K562 (cell line): ENCODE data around the gene HFE. TPM values are rescaled to one million over a fixed set of nuclear protein-coding genes. Genes with fewer than 3 reads are reported as not detected.

Experiments used
- CREB3 ChIP-seq: fragments of 450-650 bp; conservative IDR thresholded peaks from 2 replicates; pipeline ENCODE4 v1.6.1; 2016; ENCODE audit warnings: missing genetic modification characterization, low read depth, mild to moderate bottlenecking, missing compliant biosample characterization, moderate library complexity
- GTF2F1 ChIP-seq: IDR thresholded peaks from 2 replicates; pipeline ENCODE4 v1.6.1; 2011; ENCODE audit warnings: low read depth, low read length, improper control_type of control experiment
- HOXB6 ChIP-seq: fragments of 250-450 bp; sonication (Bioruptor Pico); IDR thresholded peaks from 2 replicates; pipeline ENCODE4 v1.5.1; 2022; ENCODE audit warnings: mild to moderate bottlenecking, borderline replicate concordance
- KHSRP ChIP-seq: fragments of 450-650 bp; IDR thresholded peaks from 2 replicates; pipeline ENCODE4 v1.6.1; 2017
- MBD2 ChIP-seq: sonication (generic); IDR thresholded peaks from 2 replicates; pipeline ENCODE4 v1.6.1; 2016; ENCODE audit warnings: low read depth, borderline replicate concordance
- MXI1 ChIP-seq: IDR thresholded peaks from 2 replicates; pipeline ENCODE4 v1.6.1; 2011; ENCODE audit warnings: low read depth, mild to moderate bottlenecking, improper control_type of control experiment, low read length
- OTX1 ChIP-seq: fragments of 450-650 bp; formaldehyde crosslinking; IDR thresholded peaks from 2 replicates; pipeline ENCODE4 v1.4.0; 2022; ENCODE audit warnings: mild to moderate bottlenecking
- TOE1 ChIP-seq, 2 experiments: fragments of 450-650 bp in 1 of 2; sonication (generic) in 1 of 2; formaldehyde crosslinking in 1 of 2; IDR thresholded peaks; 2 replicates each; pipeline versions ENCODE4 v1.7.1 to v1.8.0; 2016 to 2022; ENCODE audit warnings: borderline replicate concordance in 2 of 2, mild to moderate bottlenecking in 2 of 2, antibody characterized with exemption in 1 of 2, inconsistent platforms in 1 of 2, low read depth in 1 of 2, missing genetic modification reagents in 1 of 2, moderate library complexity in 1 of 2
- ZFP36 ChIP-seq: fragments of 150-350 bp; IDR thresholded peaks from 2 replicates; pipeline ENCODE4 v1.6.1; 2018; ENCODE audit warnings: low read length, low read depth; ENCODE audit not compliant: partially characterized antibody
- ZNF134 ChIP-seq: fragments of 250-450 bp; sonication (Bioruptor Pico); conservative IDR thresholded peaks from 2 replicates; pipeline ENCODE4 v1.4.0; 2020
- ZNF175 ChIP-seq: fragments of 200-800 bp; sonication (Bioruptor generic); IDR thresholded peaks from 2 replicates; pipeline ENCODE4 v1.6.1; 2016; ENCODE audit warnings: low read depth, mild to moderate bottlenecking, missing genetic modification characterization, missing compliant biosample characterization
- ZNF57 ChIP-seq: fragments of 450-650 bp; formaldehyde crosslinking; IDR thresholded peaks from 2 replicates; pipeline ENCODE4 v1.4.0; 2020; ENCODE audit warnings: mild to moderate bottlenecking, moderate library complexity
- ZNF609 ChIP-seq: sonication (generic); formaldehyde crosslinking; IDR thresholded peaks from 2 replicates; pipeline ENCODE4 v1.8.1; 2023; ENCODE audit warnings: missing genetic modification reagents, mild to moderate bottlenecking, borderline replicate concordance
- ZNF785 ChIP-seq: fragments of 250-450 bp; sonication (Bioruptor Pico); IDR thresholded peaks from 2 replicates; pipeline ENCODE4 v1.4.0; 2020; ENCODE audit warnings: mild to moderate bottlenecking
- polyA plus RNA-seq, 8 experiments: library from polyadenylated mRNA; depleted of rRNA in 4 of 8; stranded (reverse) in 5 of 8; unstranded in 3 of 8; fragments of >200 nt; fragmentation: Nextera tagmentation in 2 of 8; fragmentation: Illumina TruSeq in 1 of 8; extraction: Ambion mirVana in 2 of 8; extraction: Trizol in 1 of 8; gene quantifications; 2 replicates each; pipeline versions ENCODE4 v1.2.1 to v1.2.3, GENCODE V29; 2011 to 2014; ENCODE audit warnings: inconsistent platforms in 1 of 8, missing spikeins in 1 of 8
- total RNA-seq, 7 experiments: library from RNA; depleted of rRNA in 6 of 7; stranded (reverse); fragments of >200 nt in 6 of 7; fragmentation: Illumina TruSeq in 2 of 7; extraction: Trizol in 2 of 7; gene quantifications; 2 replicates each; pipeline versions ENCODE4 v1.2.1 to v1.2.3, GENCODE V29; 2011 to 2021; ENCODE audit warnings: low replicate concordance in 1 of 7
- TF ChIP-seq, protein P1 (sequence below): sonication (generic); formaldehyde crosslinking; IDR thresholded peaks from 2 replicates; pipeline ENCODE4 v1.8.0; 2022; ENCODE audit warnings: mild to moderate bottlenecking, missing genetic modification reagents, borderline replicate concordance
- TF ChIP-seq, protein P2 (sequence below): fragments of 450-650 bp; formaldehyde crosslinking; IDR thresholded peaks from 2 replicates; pipeline ENCODE4 v1.4.0; 2020; ENCODE audit warnings: mild to moderate bottlenecking, mixed read lengths

Gene HFE
- total and polyA plus RNA-seq, 9 of the 15 experiments (the other 6 are each of a cell fraction or from before 2014, with no cell fraction given): 0.14 to 1.2 (median 0.76) TPM

DNA sequence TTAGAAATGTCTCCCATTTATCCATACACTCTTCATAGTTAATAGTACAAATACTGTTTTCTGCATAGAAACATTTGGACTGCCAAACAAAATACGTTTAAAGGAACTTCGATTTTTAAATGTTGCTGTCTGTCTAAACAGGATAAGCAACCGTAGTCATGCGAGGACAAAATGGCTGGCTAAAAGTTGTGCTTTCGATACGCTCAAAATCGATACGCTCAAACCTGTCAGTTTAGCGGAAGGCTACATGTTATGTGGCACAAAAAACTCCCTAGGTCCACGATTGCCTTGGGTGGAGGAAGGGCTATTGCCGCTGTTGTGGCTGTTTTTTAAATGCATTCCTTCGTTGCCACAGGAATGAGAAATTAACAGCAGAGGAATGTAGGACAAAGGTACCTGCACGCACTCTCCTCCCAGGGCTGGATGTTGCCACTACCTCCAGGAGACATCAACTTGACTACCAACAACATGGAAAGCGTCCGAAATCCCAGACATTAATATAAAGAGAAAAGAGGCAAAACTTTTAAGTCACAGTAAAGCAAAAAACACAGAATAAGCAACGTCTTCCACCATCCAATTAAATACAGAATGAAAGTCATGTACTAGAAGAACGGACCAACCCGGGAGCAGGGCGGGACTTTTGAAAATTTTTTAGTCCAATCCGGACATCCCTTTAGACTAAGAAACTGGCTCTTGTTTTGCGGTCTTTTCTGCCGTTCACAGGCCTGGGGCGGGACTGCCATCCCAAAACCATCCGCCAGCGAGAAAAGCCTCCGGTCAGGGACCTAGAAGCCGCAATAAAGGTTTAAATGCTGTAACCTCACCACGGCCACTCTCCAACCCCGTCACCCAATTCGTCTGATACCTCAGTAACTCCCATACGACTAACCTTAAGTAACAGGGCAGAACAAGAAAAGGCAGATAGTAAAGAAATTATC, 32.2 kb upstream of the HFE start (continued):
- TF ChIP-seq, protein P1, sequence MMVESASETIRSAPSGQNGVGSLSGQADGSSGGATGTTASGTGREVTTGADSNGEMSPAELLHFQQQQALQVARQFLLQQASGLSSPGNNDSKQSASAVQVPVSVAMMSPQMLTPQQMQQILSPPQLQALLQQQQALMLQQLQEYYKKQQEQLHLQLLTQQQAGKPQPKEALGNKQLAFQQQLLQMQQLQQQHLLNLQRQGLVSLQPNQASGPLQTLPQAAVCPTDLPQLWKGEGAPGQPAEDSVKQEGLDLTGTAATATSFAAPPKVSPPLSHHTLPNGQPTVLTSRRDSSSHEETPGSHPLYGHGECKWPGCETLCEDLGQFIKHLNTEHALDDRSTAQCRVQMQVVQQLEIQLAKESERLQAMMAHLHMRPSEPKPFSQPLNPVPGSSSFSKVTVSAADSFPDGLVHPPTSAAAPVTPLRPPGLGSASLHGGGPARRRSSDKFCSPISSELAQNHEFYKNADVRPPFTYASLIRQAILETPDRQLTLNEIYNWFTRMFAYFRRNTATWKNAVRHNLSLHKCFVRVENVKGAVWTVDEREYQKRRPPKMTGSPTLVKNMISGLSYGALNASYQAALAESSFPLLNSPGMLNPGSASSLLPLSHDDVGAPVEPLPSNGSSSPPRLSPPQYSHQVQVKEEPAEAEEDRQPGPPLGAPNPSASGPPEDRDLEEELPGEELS (CRISPR knock-in tag): 0 out of 2 replicates have a peak, but pooled peaks have one; percentile 72
- TF ChIP-seq MBD2 (peak; percentile 83), ZNF785 (CRISPR knock-in tag) (no peak), TOE1 (IDR thresholded peaks at IDR 0.05; ENCODE audit: borderline replicate concordance) (peak; percentile 16; the same call in 1 of the 2 replicates), TOE1 (CRISPR knock-in tag; IDR thresholded peaks at IDR 0.05; ENCODE audit: borderline replicate concordance, low read depth) (peak; percentile 94), KHSRP (peak; percentile 78; the same call in 1 of the 2 replicates), ZNF609 (CRISPR knock-in tag) (peak; percentile 75; the same call in 1 of the 2 replicates), ZNF57 (peak; percentile 82), ZNF134 (CRISPR knock-in tag) (0 out of 2 replicates have a peak, but pooled peaks have one; percentile 18), GTF2F1 (peak; percentile 71), HOXB6 (CRISPR knock-in tag) (peak; percentile 91; the same call in 1 of the 2 replicates), OTX1 (CRISPR knock-in tag) (peak; percentile 98), CREB3 (tag) (peak; percentile 39; the same call in 1 of the 2 replicates), MXI1 (peak; percentile 63), ZNF175 (no peak; the same call in 1 of the 2 replicates), ZFP36 (no peak)
- TF ChIP-seq, protein P2, sequence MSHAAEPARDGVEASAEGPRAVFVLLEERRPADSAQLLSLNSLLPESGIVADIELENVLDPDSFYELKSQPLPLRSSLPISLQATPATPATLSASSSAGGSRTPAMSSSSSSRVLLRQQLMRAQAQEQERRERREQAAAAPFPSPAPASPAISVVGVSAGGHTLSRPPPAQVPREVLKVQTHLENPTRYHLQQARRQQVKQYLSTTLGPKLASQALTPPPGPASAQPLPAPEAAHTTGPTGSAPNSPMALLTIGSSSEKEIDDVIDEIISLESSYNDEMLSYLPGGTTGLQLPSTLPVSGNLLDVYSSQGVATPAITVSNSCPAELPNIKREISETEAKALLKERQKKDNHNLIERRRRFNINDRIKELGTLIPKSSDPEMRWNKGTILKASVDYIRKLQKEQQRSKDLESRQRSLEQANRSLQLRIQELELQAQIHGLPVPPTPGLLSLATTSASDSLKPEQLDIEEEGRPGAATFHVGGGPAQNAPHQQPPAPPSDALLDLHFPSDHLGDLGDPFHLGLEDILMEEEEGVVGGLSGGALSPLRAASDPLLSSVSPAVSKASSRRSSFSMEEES (CRISPR knock-in tag): peak; percentile 32; the same call in 1 of the 2 replicates
